Brain microvascular endothelial cell (primary cell): ENCODE measurements around the gene IL9R.
"Not testable (repeated sequence)": the region's sequence is repeated elsewhere in the genome, so short reads cannot be mapped to it uniquely, and the experiment has no call there.

Experiments
- DNase-seq: peaks from one replicate; pipeline ENCODE4 v3.0.0-alpha.2; 2020
- H3K27ac ChIP-seq: fragments of 250-450 bp; sonication (Bioruptor Pico); 2 replicates; pipeline ENCODE4 v1.5.1; 2020; ENCODE audit warnings: mild to moderate bottlenecking, moderate library complexity
- H3K27me3 ChIP-seq: fragments of 250-450 bp; sonication (Bioruptor Pico); replicated peaks from 2 replicates; pipeline ENCODE4 v1.5.1; 2020; ENCODE audit warnings: mild to moderate bottlenecking
- H3K36me3 ChIP-seq: fragments of 250-450 bp; sonication (Bioruptor Pico); replicated peaks from 2 replicates; pipeline ENCODE4 v1.5.1; 2020; ENCODE audit warnings: mild to moderate bottlenecking
- H3K4me3 ChIP-seq: 2 replicates; pipeline ENCODE4 v1.5.1; 2011; ENCODE audit warnings: low read depth, mild to moderate bottlenecking, control low read depth, low read length, moderate library complexity
- in situ Hi-C: cut with HindIII; loops from 2 replicates; pipeline ENCODE4 v1.10.0; 2017; ENCODE audit warnings: low sequenced_read_pairs, low pct_ligation_motif_present
- TF ChIP-seq, protein P1 (sequence below): IDR thresholded peaks from 2 replicates; pipeline ENCODE4 v1.5.1; 2011; ENCODE audit warnings: low read depth, mild to moderate bottlenecking, moderate library complexity, low read length, control low read depth, inconsistent platforms; ENCODE audit errors: missing control alignments

The IL9R gene

GRCh38 chrX:156004256-156004655 is 6.8 kb downstream of the IL9R start:
- no peak overlapping the region for H3K27ac ChIP-seq
- no peaks in the 10 kb centered on the region for H3K36me3 ChIP-seq
- no peak for DNase-seq
- no peak overlapping the region for H3K4me3 ChIP-seq
- no peaks in the 10 kb centered on the region for H3K27me3 ChIP-seq
- in situ Hi-C loops = no loop called here
- TF ChIP-seq, protein P1, sequence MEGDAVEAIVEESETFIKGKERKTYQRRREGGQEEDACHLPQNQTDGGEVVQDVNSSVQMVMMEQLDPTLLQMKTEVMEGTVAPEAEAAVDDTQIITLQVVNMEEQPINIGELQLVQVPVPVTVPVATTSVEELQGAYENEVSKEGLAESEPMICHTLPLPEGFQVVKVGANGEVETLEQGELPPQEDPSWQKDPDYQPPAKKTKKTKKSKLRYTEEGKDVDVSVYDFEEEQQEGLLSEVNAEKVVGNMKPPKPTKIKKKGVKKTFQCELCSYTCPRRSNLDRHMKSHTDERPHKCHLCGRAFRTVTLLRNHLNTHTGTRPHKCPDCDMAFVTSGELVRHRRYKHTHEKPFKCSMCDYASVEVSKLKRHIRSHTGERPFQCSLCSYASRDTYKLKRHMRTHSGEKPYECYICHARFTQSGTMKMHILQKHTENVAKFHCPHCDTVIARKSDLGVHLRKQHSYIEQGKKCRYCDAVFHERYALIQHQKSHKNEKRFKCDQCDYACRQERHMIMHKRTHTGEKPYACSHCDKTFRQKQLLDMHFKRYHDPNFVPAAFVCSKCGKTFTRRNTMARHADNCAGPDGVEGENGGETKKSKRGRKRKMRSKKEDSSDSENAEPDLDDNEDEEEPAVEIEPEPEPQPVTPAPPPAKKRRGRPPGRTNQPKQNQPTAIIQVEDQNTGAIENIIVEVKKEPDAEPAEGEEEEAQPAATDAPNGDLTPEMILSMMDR = no peak

DNA sequence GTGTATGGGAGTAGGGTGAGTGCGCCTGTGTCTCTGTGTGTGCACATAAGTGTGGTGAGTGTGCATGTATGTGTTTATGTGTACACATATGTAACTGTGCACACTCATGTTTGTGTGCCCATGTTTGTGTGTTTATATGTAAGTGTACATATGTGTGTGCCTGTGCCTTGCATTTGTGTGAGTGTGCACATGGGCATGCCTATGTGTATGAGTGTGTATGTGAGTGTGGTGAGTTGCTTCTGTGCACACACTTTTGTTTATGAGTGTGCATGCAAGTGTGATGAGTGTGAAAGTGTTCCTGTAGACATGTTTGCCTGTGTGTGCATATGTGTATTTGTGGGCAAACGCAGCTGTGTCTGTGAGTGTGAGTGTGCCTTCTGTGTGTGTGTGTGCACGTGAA is 7.2 kb downstream of the IL9R start:
- in situ Hi-C loops = no loop called here
- no peak overlapping the region for H3K27ac ChIP-seq
- DNase-seq = no peak
- TF ChIP-seq, protein P1 = no peak
- no peak overlapping the region for H3K4me3 ChIP-seq
- H3K27me3 ChIP-seq = no peaks in the 10 kb centered on the region
- H3K36me3 ChIP-seq = no peaks in the 10 kb centered on the region

DNA sequence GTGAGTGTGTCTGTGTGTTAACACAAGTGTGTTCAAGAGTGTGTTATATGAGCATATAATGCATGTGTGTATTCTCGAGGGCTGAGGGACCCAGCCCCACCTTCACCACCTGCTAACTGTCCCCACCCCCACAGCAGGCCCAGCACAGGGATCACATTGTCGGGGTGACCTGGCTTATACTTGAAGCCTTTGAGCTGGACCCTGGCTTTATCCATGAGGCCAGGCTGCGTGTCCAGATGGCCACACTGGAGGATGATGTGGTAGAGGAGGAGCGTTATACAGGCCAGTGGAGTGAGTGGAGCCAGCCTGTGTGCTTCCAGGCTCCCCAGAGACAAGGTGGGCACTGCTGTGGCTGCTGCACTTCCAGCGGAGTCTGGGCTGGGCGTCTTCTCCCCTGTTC is 7.6 kb downstream of the IL9R start:
- in situ Hi-C loops = no loop called here
- TF ChIP-seq, protein P1 = no peak
- no peak overlapping the region for H3K27ac ChIP-seq
- no peak for DNase-seq
- no peaks in the 10 kb centered on the region for H3K27me3 ChIP-seq
- no peak overlapping the region for H3K4me3 ChIP-seq
- no peaks in the 10 kb centered on the region for H3K36me3 ChIP-seq

DNA sequence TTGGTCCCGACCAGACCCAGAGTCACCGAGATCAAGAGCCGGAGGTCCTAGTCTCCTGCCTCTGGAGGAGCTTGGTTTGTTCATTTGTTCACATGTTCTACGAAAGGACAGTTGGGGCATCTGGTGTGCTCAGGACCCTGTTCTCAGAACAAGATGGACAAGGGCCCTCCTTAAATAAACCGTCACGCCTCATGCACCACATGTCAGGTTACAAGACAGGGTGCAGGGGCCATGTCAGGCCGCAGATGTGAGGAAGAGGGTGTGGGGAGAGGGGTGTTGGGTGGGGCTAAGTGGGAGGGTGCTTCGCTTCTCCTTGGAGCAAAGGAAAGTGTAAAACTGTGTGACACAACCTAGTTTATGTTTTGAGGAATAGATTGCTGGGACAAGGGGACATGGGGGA is 9.0 kb downstream of the IL9R start:
- DNase-seq, in situ Hi-C loops, H3K4me3 ChIP-seq, H3K36me3 ChIP-seq, H3K27ac ChIP-seq, H3K27me3 ChIP-seq: not testable (repeated sequence)

DNA sequence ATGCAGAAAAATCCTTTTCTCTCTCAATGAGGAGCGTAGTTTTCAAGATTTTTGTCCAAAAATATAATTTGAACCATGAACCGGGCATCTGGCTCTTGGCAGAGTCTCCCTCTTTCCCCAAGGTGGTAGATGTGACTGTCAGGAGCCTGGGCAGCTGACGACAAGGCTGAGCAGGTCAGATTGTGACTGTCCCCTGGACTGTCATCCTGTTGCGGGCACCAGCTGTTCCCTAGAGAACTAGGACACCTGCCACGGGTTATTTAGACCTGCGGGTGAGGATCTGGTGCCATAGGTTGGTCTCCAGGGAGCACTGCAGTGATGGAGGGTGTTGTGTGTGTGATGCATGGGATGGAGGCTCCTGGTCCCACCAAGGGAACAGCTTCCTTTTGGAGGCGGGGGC is 10.9 kb downstream of the IL9R start:
- H3K4me3 ChIP-seq, in situ Hi-C loops, H3K27ac ChIP-seq, DNase-seq, H3K27me3 ChIP-seq, H3K36me3 ChIP-seq: not testable (repeated sequence)

DNA sequence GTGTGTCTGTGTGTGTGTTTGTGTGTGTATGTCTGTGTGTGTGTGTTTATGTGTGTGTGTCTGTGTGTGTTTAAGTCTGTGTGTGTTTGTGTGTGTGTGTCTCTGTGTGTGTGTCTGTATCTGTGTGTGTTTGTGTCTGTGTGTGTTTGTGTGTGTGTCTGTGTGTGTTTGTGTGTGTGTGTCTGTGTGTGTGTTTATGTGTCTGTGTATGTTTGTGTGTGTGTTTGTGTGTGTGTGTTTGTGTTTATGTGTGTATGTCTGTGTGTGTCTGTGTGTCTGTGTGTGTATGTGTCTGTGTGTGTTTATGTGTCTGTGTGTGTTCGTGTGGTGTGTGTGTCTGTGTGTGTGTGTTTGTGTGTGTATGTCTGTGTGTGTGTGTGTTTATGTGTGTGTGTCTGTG is 11.4 kb downstream of the IL9R start:
- H3K36me3 ChIP-seq = no peaks in the 10 kb centered on the region
- in situ Hi-C loops = no loop called here
- DNase-seq = no peak
- TF ChIP-seq, protein P1 = no peak
- no peaks in the 10 kb centered on the region for H3K27me3 ChIP-seq
- no peak overlapping the region for H3K27ac ChIP-seq
- no peak overlapping the region for H3K4me3 ChIP-seq

DNA sequence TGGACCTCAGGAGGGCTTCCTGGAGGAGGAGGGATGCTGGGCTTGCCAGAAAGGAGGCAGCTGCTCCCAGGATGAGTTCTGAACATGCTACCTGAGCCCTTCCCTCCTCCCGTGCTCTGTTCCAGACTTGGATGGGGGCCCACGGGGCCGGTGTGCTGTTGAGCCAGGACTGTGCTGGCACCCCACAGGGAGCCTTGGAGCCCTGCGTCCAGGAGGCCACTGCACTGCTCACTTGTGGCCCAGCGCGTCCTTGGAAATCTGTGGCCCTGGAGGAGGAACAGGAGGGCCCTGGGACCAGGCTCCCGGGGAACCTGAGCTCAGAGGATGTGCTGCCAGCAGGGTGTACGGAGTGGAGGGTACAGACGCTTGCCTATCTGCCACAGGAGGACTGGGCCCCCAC is 12.2 kb downstream of the IL9R start:
- DNase-seq, H3K27ac ChIP-seq, H3K27me3 ChIP-seq, H3K36me3 ChIP-seq, in situ Hi-C loops, H3K4me3 ChIP-seq: not testable (repeated sequence)

DNA sequence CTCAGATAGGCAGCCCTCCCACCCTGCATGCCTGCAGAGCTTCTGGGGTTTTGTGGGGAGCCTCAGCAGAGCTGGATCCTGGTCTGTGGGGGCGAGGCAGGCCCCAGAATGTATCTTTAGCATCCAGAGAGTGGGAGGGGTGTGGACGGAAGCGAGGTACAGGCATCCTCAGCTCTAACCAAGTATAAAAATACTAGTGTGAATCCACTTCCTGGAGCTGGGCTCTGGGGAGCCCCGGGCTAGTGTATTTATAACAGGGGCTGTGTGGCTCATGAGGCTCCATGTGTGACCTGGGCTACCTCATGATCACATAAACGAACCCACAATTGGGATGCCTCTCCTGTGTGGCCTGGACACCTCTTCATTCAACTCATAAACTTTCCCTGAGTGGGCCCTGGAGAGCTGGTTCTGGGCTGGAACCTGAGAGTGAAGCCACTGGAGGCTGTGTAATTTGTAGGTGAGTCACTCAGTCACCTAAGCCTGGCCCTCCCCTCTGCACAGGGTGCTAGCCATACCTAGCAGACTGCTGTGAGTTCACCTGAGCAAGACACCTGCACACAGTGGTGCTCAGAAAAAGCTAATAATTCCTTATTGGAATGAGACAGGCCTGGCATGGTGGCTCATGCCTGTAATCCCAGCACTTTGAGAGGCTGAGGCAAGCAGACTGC is 15.9 kb downstream of the IL9R start:
- DNase-seq, H3K36me3 ChIP-seq, in situ Hi-C loops, H3K4me3 ChIP-seq, H3K27ac ChIP-seq, H3K27me3 ChIP-seq: not testable (repeated sequence)

GRCh38 chrX:156019846-156020245 is 22.4 kb downstream of the IL9R start:
- H3K4me3 ChIP-seq, DNase-seq, H3K36me3 ChIP-seq, in situ Hi-C loops, H3K27ac ChIP-seq, H3K27me3 ChIP-seq: not testable (repeated sequence)

GRCh38 chrX:156023002-156023401 is 25.5 kb downstream of the IL9R start:
- H3K36me3 ChIP-seq, H3K27me3 ChIP-seq, H3K4me3 ChIP-seq, H3K27ac ChIP-seq, in situ Hi-C loops, DNase-seq: not testable (repeated sequence)

DNA sequence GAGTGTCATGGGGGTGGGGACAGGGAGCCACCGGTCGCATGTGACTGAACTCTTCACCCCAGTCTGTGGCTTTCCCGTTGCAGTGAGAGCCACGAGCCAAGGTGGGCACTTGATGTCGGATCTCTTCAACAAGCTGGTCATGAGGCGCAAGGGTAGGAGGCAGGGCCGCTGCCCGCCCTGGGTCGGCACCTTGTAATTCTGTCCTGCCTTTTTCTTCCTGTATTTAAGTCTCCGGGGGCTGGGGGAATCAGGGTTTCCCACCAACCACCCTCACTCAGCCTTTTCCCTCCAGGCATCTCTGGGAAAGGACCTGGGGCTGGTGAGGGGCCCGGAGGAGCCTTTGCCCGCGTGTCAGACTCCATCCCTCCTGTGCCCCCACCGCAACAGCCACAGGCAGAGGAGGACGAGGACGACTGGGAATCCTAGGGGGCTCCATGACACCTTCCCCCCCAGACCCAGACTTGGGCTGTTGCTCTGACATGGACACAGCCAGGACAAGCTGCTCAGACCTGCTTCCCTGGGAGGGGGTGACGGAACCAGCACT is 27.5 kb downstream of the IL9R start:
- H3K4me3 ChIP-seq, in situ Hi-C loops, DNase-seq, H3K36me3 ChIP-seq, H3K27me3 ChIP-seq, H3K27ac ChIP-seq: not testable (repeated sequence)
